ENCODE data around the gene TANC2.
"Not testable (repeated sequence)": the region's sequence is repeated elsewhere in the genome, so short reads cannot be mapped to it uniquely, and the experiment has no call there.

Gene TANC2

GRCh38 chr17:62963296-62963695 is 2.7 kb upstream of the TANC2 start:
- in situ Hi-C loops (cut with HindIII; ENCODE audit: low sequenced_read_pairs) = no loop called here

- in situ Hi-C loops (cut with HindIII; ENCODE audit: low sequenced_read_pairs) = no loop called here
Measured at GRCh38 chr17:62964506-62964905, 1.5 kb upstream of the TANC2 start.

GRCh38 chr17:62965174-62965685 is 805 bp upstream of the TANC2 start:
- in situ Hi-C loops (cut with HindIII; ENCODE audit: low sequenced_read_pairs) = no loop called here

GRCh38 chr17:62966426-62967204 is 580 bp downstream of the TANC2 start:
- in situ Hi-C loops (cut with HindIII; ENCODE audit: low sequenced_read_pairs) = no loop called here

- in situ Hi-C loops (cut with HindIII; ENCODE audit: low sequenced_read_pairs) = no loop called here
Measured at GRCh38 chr17:62967205-62967529, 1.1 kb downstream of the TANC2 start.

GRCh38 chr17:62968445-62968923 is 2.4 kb downstream of the TANC2 start:
- in situ Hi-C loops (cut with HindIII; ENCODE audit: low sequenced_read_pairs) = no loop called here

GRCh38 chr17:62970610-62971009 is 4.6 kb downstream of the TANC2 start:
- in situ Hi-C loops (cut with HindIII; ENCODE audit: low sequenced_read_pairs) = no loop called here

GRCh38 chr17:62971853-62972252 is 5.8 kb downstream of the TANC2 start:
- in situ Hi-C loops (cut with HindIII; ENCODE audit: low sequenced_read_pairs) = no loop called here

- in situ Hi-C loops (cut with HindIII; ENCODE audit: low sequenced_read_pairs) = no loop called here
Measured at GRCh38 chr17:62974788-62975187, 8.8 kb downstream of the TANC2 start.

GRCh38 chr17:62975206-62975605 is 9.2 kb downstream of the TANC2 start:
- in situ Hi-C loops (cut with HindIII; ENCODE audit: low sequenced_read_pairs) = no loop called here

- in situ Hi-C loops (cut with HindIII; ENCODE audit: low sequenced_read_pairs) = not testable (repeated sequence)
Measured at GRCh38 chr17:62976643-62977231, 10.7 kb downstream of the TANC2 start.

- in situ Hi-C loops (cut with HindIII; ENCODE audit: low sequenced_read_pairs) = no loop called here
Measured at GRCh38 chr17:62980842-62981241, 14.8 kb downstream of the TANC2 start.

GRCh38 chr17:62981933-62982332 is 15.9 kb downstream of the TANC2 start:
- in situ Hi-C loops (cut with HindIII; ENCODE audit: low sequenced_read_pairs) = no loop called here

GRCh38 chr17:62984801-62985200 is 18.8 kb downstream of the TANC2 start:
- in situ Hi-C loops (cut with HindIII; ENCODE audit: low sequenced_read_pairs) = no loop called here

- in situ Hi-C loops (cut with HindIII; ENCODE audit: low sequenced_read_pairs) = no loop called here
Measured at GRCh38 chr17:62986549-62986948, 20.5 kb downstream of the TANC2 start.

- in situ Hi-C loops (cut with HindIII; ENCODE audit: low sequenced_read_pairs) = no loop called here
Measured at GRCh38 chr17:62987136-62987535, 21.1 kb downstream of the TANC2 start.

- in situ Hi-C loops (cut with HindIII; ENCODE audit: low sequenced_read_pairs) = no loop called here
Measured at GRCh38 chr17:62989501-62989900, 23.5 kb downstream of the TANC2 start.

GRCh38 chr17:62994931-62995330 is 28.9 kb downstream of the TANC2 start:
- in situ Hi-C loops (cut with HindIII; ENCODE audit: low sequenced_read_pairs) = no loop called here

GRCh38 chr17:62995377-62995885 is 29.4 kb downstream of the TANC2 start:
- in situ Hi-C loops (cut with HindIII; ENCODE audit: low sequenced_read_pairs) = no loop called here

- in situ Hi-C loops (cut with HindIII; ENCODE audit: low sequenced_read_pairs) = no loop called here
Measured at GRCh38 chr17:62996221-62996620, 30.2 kb downstream of the TANC2 start.

- in situ Hi-C loops (cut with HindIII; ENCODE audit: low sequenced_read_pairs) = no loop called here
Measured at GRCh38 chr17:62998166-62998565, 32.1 kb downstream of the TANC2 start.
